ENCODE measurements around the gene MEX3D. TPM values are rescaled to one million over a fixed set of nuclear protein-coding genes. Genes with fewer than 3 reads are reported as not detected.

Gene MEX3D
- total RNA-seq, 1 experiment from 2014 or later: 69.2 TPM

DNA sequence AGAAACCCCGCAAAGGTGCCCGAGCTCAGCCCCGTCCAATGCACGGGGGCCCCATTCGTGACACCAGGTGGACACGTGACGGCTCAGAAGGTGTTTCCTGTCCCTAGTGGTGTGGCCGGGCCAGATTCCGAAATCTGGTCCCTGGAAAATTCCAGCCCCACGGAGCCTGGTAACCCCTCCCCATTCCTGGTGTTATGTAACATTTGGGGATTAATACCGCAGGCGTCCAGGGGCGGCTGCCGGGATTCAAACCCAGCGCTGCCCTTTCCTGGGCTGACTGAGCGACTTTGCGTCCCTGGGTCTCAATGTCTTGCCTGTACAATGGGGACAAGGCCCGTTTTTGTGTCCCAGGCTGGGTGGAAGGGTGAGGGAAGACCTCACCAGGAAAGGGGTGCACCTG is 45.3 kb downstream of the MEX3D start:
- ChIA-PET RAD21 (ENCODE audit: low non-redundant PET in 1 of 2, low total read pairs in 2 of 2, uncharacterized antibody in 2 of 2, unreplicated experiment in 2 of 2) (no interaction called here), CTCF (no interaction called here), POLR2A (no interaction called here)
- ATAC-seq (no peak), DNase-seq (ENCODE audit: low read depth, low spot score) (no peak)
- H3K4me1 ChIP-seq (ENCODE audit: control insufficient read depth in 1 of 2, insufficient read depth in 2 of 2, low read length in 2 of 2): no peaks in the 10 kb centered on the region
- no peak overlapping the region for H3K9ac ChIP-seq (ENCODE audit: low read length)
- H3K79me2 ChIP-seq (ENCODE audit: insufficient read depth, low read length): no peaks in the 10 kb centered on the region
- no peak overlapping the region for H3K27ac ChIP-seq (ENCODE audit: low read depth, low read length)
- TF ChIP-seq POLR2AphosphoS5 (IDR thresholded peaks at IDR 0.05; ENCODE audit: low read depth, low read length) (no peak), ZNF274 (IDR thresholded peaks at IDR 0.05; ENCODE audit: low read depth, low read length) (no peak), TCF7L2 (IDR thresholded peaks at IDR 0.05; ENCODE audit: borderline replicate concordance, extremely low read depth, insufficient read depth, insufficient read length) (no peak)
- intact Hi-C loops (cut with micrococcal nuclease): no loop called here
- no peaks in the 10 kb centered on the region for H3K9me2 ChIP-seq (ENCODE audit: insufficient read depth)
- no TSS peak for BruUV-seq (replicated peaks)
- no peaks in the 10 kb centered on the region for H4K20me1 ChIP-seq (ENCODE audit: insufficient read depth)
- no peak overlapping the region for H3K4me2 ChIP-seq (ENCODE audit: low read length)
- no peak overlapping the region for H2AFZ ChIP-seq (ENCODE audit: low read depth, low read length, poor library complexity, severe bottlenecking)
- no peaks in the 10 kb centered on the region for H3K9me3 ChIP-seq (ENCODE audit: control insufficient read depth in 1 of 2, insufficient read depth in 1 of 2, low read depth in 1 of 2, low read length in 2 of 2)
- H3K27me3 ChIP-seq (ENCODE audit: insufficient read depth, low read length): no peaks in the 10 kb centered on the region
- H3K4me3 ChIP-seq (replicated peaks in 1 of 2; ENCODE audit: low read depth in 1 of 2, low read length in 2 of 2): no peak overlapping the region
- no peaks in the 10 kb centered on the region for H3K36me3 ChIP-seq (ENCODE audit: control insufficient read depth in 1 of 2, insufficient read depth in 2 of 2, low read length in 2 of 2)

DNA sequence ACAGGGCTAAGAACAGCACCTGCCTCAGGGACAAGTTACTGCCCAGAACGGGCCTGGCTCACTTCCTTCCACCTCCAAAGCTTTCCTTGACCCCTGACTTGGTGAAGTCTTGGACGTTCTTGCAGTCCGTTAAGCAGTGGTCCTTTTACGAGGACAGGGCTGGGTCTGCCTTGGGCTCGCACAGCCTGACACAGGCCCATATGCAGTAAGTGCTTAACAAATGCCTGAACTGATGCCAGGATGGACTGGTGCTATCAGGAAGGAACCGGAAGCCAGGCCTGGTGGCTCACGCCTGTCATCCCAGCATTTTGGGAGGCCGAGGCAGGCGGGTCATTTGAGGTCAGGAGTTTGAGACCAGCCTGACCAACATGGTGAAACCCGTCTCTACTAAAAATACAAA is 46.1 kb downstream of the MEX3D start:
- Histone ChIP-seq H3K4me3 (replicated peaks in 1 of 2; ENCODE audit: low read depth in 1 of 2, low read length in 2 of 2) (no peak overlapping the region), H3K79me2 (ENCODE audit: insufficient read depth, low read length) (no peaks in the 10 kb centered on the region), H3K9me3 (ENCODE audit: control insufficient read depth in 1 of 2, insufficient read depth in 1 of 2, low read depth in 1 of 2, low read length in 2 of 2) (no peaks in the 10 kb centered on the region), H3K36me3 (ENCODE audit: control insufficient read depth in 1 of 2, insufficient read depth in 2 of 2, low read length in 2 of 2) (no peaks in the 10 kb centered on the region), H2AFZ (ENCODE audit: low read depth, low read length, poor library complexity, severe bottlenecking) (no peak overlapping the region), H3K9me2 (ENCODE audit: insufficient read depth) (no peaks in the 10 kb centered on the region), H3K27me3 (ENCODE audit: insufficient read depth, low read length) (no peaks in the 10 kb centered on the region), H3K9ac (ENCODE audit: low read length) (no peak overlapping the region), H3K4me1 (ENCODE audit: control insufficient read depth in 1 of 2, insufficient read depth in 2 of 2, low read length in 2 of 2) (no peaks in the 10 kb centered on the region), H3K4me2 (ENCODE audit: low read length) (no peak overlapping the region), H4K20me1 (ENCODE audit: insufficient read depth) (no peaks in the 10 kb centered on the region), H3K27ac (ENCODE audit: low read depth, low read length) (no peak overlapping the region)
- ChIA-PET CTCF (interaction anchor here (0.5 to 1.2 kb wide), 2 partner anchors 24 to 304 kb away, joined by 4 to 5 read pairs; no protein-coding TSS in a partner anchor), RAD21 (ENCODE audit: low non-redundant PET in 1 of 2, low total read pairs in 2 of 2, uncharacterized antibody in 2 of 2, unreplicated experiment in 2 of 2) (no interaction called here), POLR2A (no interaction called here)
- DNase-seq (ENCODE audit: low read depth, low spot score) (no peak), ATAC-seq (no peak)
- TF ChIP-seq CBX3 (IDR thresholded peaks at IDR 0.05; ENCODE audit: low read depth) (no peak), ELF1 (IDR thresholded peaks at IDR 0.05; ENCODE audit: borderline replicate concordance, low read depth) (no peak), RAD21 (IDR thresholded peaks at IDR 0.05; ENCODE audit: low read depth) (no peak), REST (IDR thresholded peaks at IDR 0.05; ENCODE audit: low read depth) (no peak), ZFX (IDR thresholded peaks at IDR 0.05) (no peak), POLR2A (IDR thresholded peaks at IDR 0.05; ENCODE audit: borderline replicate concordance, extremely low read depth, insufficient read depth, insufficient read length) (no peak)
- intact Hi-C loops (cut with micrococcal nuclease): no loop called here
- BruUV-seq (replicated peaks): no TSS peak

Data from HCT116 (cell line).